RWPE2 (cell line): ENCODE data around the gene PPY.

ENCODE experiments used
- ATAC-seq: fragments of 200-7000 bp; cut with Tn5 transposase; 3 replicates; pipeline ENCODE4 v1.9.1; 2021; ENCODE audit warnings: low read depth
- DNase-seq: peaks from one replicate; pipeline ENCODE4 v3.0.0-alpha.2; 2020; ENCODE audit warnings: low spot score
- H3K27ac ChIP-seq: fragments of 450-650 bp; 2 replicates; pipeline ENCODE4 v1.5.1; 2017; ENCODE audit warnings: mild to moderate bottlenecking; ENCODE audit not compliant: poor library complexity, severe bottlenecking
- H3K27me3 ChIP-seq: fragments of 250-450 bp; sonication (Bioruptor Pico); 2 replicates; pipeline ENCODE4 v1.5.1; 2021; ENCODE audit warnings: mild to moderate bottlenecking, moderate library complexity; ENCODE audit not compliant: insufficient read depth, poor library complexity, severe bottlenecking
- H3K36me3 ChIP-seq: fragments of 250-450 bp; sonication (Bioruptor Pico); 2 replicates; pipeline ENCODE4 v1.5.1; 2020; ENCODE audit warnings: low read depth, mild to moderate bottlenecking, moderate library complexity
- H3K4me1 ChIP-seq: fragments of 250-450 bp; sonication (Bioruptor Pico); 2 replicates; pipeline ENCODE4 v1.5.1; 2021; ENCODE audit warnings: mild to moderate bottlenecking, moderate library complexity; ENCODE audit not compliant: insufficient read depth, poor library complexity, severe bottlenecking
- H3K4me3 ChIP-seq: fragments of 250-450 bp; sonication (Bioruptor Pico); 2 replicates; pipeline ENCODE4 v1.5.1; 2021; ENCODE audit warnings: mild to moderate bottlenecking, moderate library complexity; ENCODE audit not compliant: severe bottlenecking
- H3K9me3 ChIP-seq: fragments of 250-450 bp; sonication (Bioruptor Pico); 2 replicates; pipeline ENCODE4 v1.5.1; 2021; ENCODE audit warnings: mild to moderate bottlenecking, moderate library complexity; ENCODE audit not compliant: severe bottlenecking
- CTCF ChIP-seq: fragments of 450-650 bp; IDR thresholded peaks from one replicate; pipeline ENCODE4 v1.5.1; 2017; ENCODE audit warnings: mild to moderate bottlenecking, moderate library complexity; ENCODE audit not compliant: poor library complexity, severe bottlenecking

PPY gene

GRCh38 chr17:43956222-43956621 is 13.9 kb upstream of the PPY start:
- no peak for TF ChIP-seq CTCF
- H3K9me3 ChIP-seq, result no peaks in the 10 kb centered on the region
- ATAC-seq, result no peak

GRCh38 chr17:43953746-43954145 is 11.5 kb upstream of the PPY start, which contains the start of gene PYY:
PYY (minus strand) TSS chr17:43953940; CDS start chr17:43953483, 457 bp downstream.
- H3K4me3 ChIP-seq, result no peak within 1 kb of the TSS
- peaks cover 32% of the 10 kb centered on the region for H3K27me3 ChIP-seq
- DNase-seq (no peak), ATAC-seq (no peak)
- no peaks in the 10 kb centered on the region for H3K36me3 ChIP-seq
- H3K9me3 ChIP-seq, result no peaks in the 10 kb centered on the region
- no peak for TF ChIP-seq CTCF
- no peak within 1 kb of the TSS for H3K27ac ChIP-seq
- no peaks in the 10 kb centered on the region for H3K4me1 ChIP-seq

More at GRCh38 chr17:43956222-43956621, 13.9 kb upstream of the PPY start:
- no peaks in the 10 kb centered on the region for H3K4me1 ChIP-seq
- H3K36me3 ChIP-seq, result no peaks in the 10 kb centered on the region
- DNase-seq, result no peak
- no peak overlapping the region for H3K27ac ChIP-seq
- H3K4me3 ChIP-seq, result no peak overlapping the region
- H3K27me3 ChIP-seq, result peaks cover 32% of the 10 kb centered on the region

- DNase-seq, result no peak
These were observed 10.7 kb upstream of the PPY start for GRCh38 chr17:43952724-43953666.

GRCh38 chr17:43952351-43952723 is 10.1 kb upstream of the PPY start:
- DNase-seq, result no peak
- Histone ChIP-seq H3K27me3 (peaks cover 32% of the 10 kb centered on the region), H3K4me1 (no peaks in the 10 kb centered on the region), H3K9me3 (no peaks in the 10 kb centered on the region), H3K4me3 (no peak overlapping the region), H3K27ac (no peak overlapping the region), H3K36me3 (no peaks in the 10 kb centered on the region)
- ATAC-seq, result no peak
- no peak for TF ChIP-seq CTCF

More at GRCh38 chr17:43952724-43953666, 10.7 kb upstream of the PPY start:
- H3K4me3 ChIP-seq, result no peak overlapping the region
- no peaks in the 10 kb centered on the region for H3K9me3 ChIP-seq
- H3K4me1 ChIP-seq, result no peaks in the 10 kb centered on the region
- no peak for TF ChIP-seq CTCF
- H3K27ac ChIP-seq, result no peak overlapping the region
- no peak for ATAC-seq
- peaks cover 32% of the 10 kb centered on the region for H3K27me3 ChIP-seq
- H3K36me3 ChIP-seq, result no peaks in the 10 kb centered on the region

- Histone ChIP-seq H3K36me3 (no peaks in the 10 kb centered on the region), H3K4me3 (no peak overlapping the region), H3K27me3 (peaks cover 32% of the 10 kb centered on the region), H3K9me3 (no peaks in the 10 kb centered on the region), H3K27ac (no peak overlapping the region), H3K4me1 (no peaks in the 10 kb centered on the region)
- no peak for TF ChIP-seq CTCF
- ATAC-seq (no peak), DNase-seq (no peak)
These were observed 9.5 kb upstream of the PPY start for GRCh38 chr17:43951750-43952149.
